GM12878 (cell line): Measurements from ENCODE around the gene ARID5B.
"Not testable (repeated sequence)": the region's sequence is repeated elsewhere in the genome, so short reads cannot be mapped to it uniquely, and the experiment has no call there.

ENCODE experiments used
- CTCF ChIP-seq, 3 experiments: IDR thresholded peaks in 2 of 3; conservative IDR thresholded peaks in 1 of 3; 2 replicates each; pipeline ENCODE4 v1.5.1; 2011; ENCODE audit warnings: low read depth in 3 of 3, low read length in 3 of 3, mild to moderate bottlenecking in 3 of 3, control low read depth in 2 of 3, moderate library complexity in 2 of 3, inconsistent platforms in 1 of 3, mixed read lengths in 1 of 3; ENCODE audit not compliant: control insufficient read depth in 2 of 3, insufficient read depth in 1 of 3; ENCODE audit errors: extremely low read depth in 1 of 3
- EZH2 ChIP-seq: IDR thresholded peaks from 2 replicates; pipeline ENCODE4 v1.6.1; 2012; ENCODE audit warnings: low read depth, mild to moderate bottlenecking, control low read depth, inconsistent platforms, low read length, borderline replicate concordance; ENCODE audit not compliant: control insufficient read depth
- GABPA ChIP-seq: IDR thresholded peaks from 2 replicates; pipeline ENCODE4 v1.6.1; 2014; ENCODE audit warnings: antibody characterized with exemption, low read depth, mild to moderate bottlenecking, inconsistent platforms
- IKZF1 ChIP-seq: fragments of 450-650 bp; conservative IDR thresholded peaks from 2 replicates; pipeline ENCODE4 v1.6.1; 2017; ENCODE audit warnings: antibody characterized with exemption, mild to moderate bottlenecking
- IRF3 ChIP-seq: fragments of 450-650 bp; IDR thresholded peaks from 2 replicates; pipeline ENCODE4 v1.6.1; 2014; ENCODE audit warnings: mild to moderate bottlenecking
- MAX ChIP-seq: IDR thresholded peaks from 2 replicates; pipeline ENCODE4 v1.6.1; 2012; ENCODE audit warnings: low read depth, low read length, improper control_type of control experiment
- NFIC ChIP-seq: IDR thresholded peaks from 2 replicates; pipeline ENCODE4 v1.6.1; 2012; ENCODE audit warnings: low read depth, mild to moderate bottlenecking, inconsistent platforms, low read length, moderate library complexity
- POLR2AphosphoS5 ChIP-seq: IDR thresholded peaks from 2 replicates; pipeline ENCODE4 v1.6.1; 2011; ENCODE audit warnings: mild to moderate bottlenecking, low read length, inconsistent platforms
- RBBP5 ChIP-seq: fragments of 200-600 bp; sonication (generic); conservative IDR thresholded peaks from 2 replicates; pipeline ENCODE4 v1.6.1; 2016
- SIN3A ChIP-seq: IDR thresholded peaks from 2 replicates; pipeline ENCODE4 v1.6.1; 2012; ENCODE audit warnings: low read depth, low read length, improper control_type of control experiment
- TCF7 ChIP-seq: IDR thresholded peaks from 2 replicates; pipeline ENCODE4 v1.6.1; 2014; ENCODE audit warnings: antibody characterized with exemption, borderline replicate concordance
- ZNF274 ChIP-seq: IDR thresholded peaks from one replicate; pipeline ENCODE4 v1.8.0; 2011; ENCODE audit not compliant: insufficient read length, insufficient read depth
- ZNF592 ChIP-seq: fragments of 450-650 bp; IDR thresholded peaks from 2 replicates; pipeline ENCODE4 v1.6.1; 2017; ENCODE audit warnings: mild to moderate bottlenecking, moderate library complexity

- not testable (repeated sequence) for TF ChIP-seq IKZF1; SIN3A; RBBP5; ZNF274; EZH2; POLR2AphosphoS5; IRF3; GABPA; MAX; TCF7; NFIC; ZNF592; CTCF (IDR thresholded peaks at IDR 0.05 in 2 of 3, conservative IDR thresholded peaks at IDR 0.05 in 1 of 3; ENCODE audit: control insufficient read depth in 2 of 3, extremely low read depth in 1 of 3, insufficient read depth in 1 of 3, low read depth in 3 of 3, low read length in 3 of 3)
These were observed 34.1 kb upstream of the ARID5B start for GRCh38 chr10:61867374-61867773.
